Measurements from ENCODE around the gene UBE2M. TPM values are rescaled to one million over a fixed set of nuclear protein-coding genes. Genes with fewer than 3 reads are reported as not detected.

Gene UBE2M
- total RNA-seq, 1 donor from 2014 or later = 144 TPM

GRCh38 chr19:58558623-58559274, 338 bp upstream of the UBE2M start:
- peak; percentile 80 for ATAC-seq
- intact Hi-C loops (cut with micrococcal nuclease) = no loop called here
- peak; percentile 100 for DNase-seq

GRCh38 chr19:58557221-58558065, 968 bp downstream of the UBE2M start:
- intact Hi-C loops (cut with micrococcal nuclease) = no loop called here
- ATAC-seq (no peak), DNase-seq (peak; percentile 28)

GRCh38 chr19:58556622-58557220, 1.7 kb downstream of the UBE2M start:
- intact Hi-C loops (cut with micrococcal nuclease) = no loop called here
- ATAC-seq = no peak
- DNase-seq = no peak

- no peak for DNase-seq
- intact Hi-C loops (cut with micrococcal nuclease) = no loop called here
- no peak for ATAC-seq
These were observed 2.3 kb downstream of the UBE2M start for GRCh38 chr19:58555920-58556621.

GRCh38 chr19:58555369-58555885, 3.0 kb downstream of the UBE2M start:
- ATAC-seq = no peak
- intact Hi-C loops (cut with micrococcal nuclease) = no loop called here
- DNase-seq = peak; percentile 31

GRCh38 chr19:58554494-58555368, 3.7 kb downstream of the UBE2M start, which contains the start of gene CHMP2A:
Gene CHMP2A, minus strand, starts transcription at chr19:58555105. Its CDS starts 893 bp downstream, at chr19:58554212.
- DNase-seq = peak; percentile 99
- ATAC-seq = peak; percentile 58
- intact Hi-C loops (cut with micrococcal nuclease) = no loop called here

- intact Hi-C loops (cut with micrococcal nuclease) = no loop called here
- DNase-seq = no peak
- no peak for ATAC-seq
These were observed 4.5 kb downstream of the UBE2M start for GRCh38 chr19:58553799-58554493.

GRCh38 chr19:58552655-58553054, 5.8 kb downstream of the UBE2M start:
- intact Hi-C loops (cut with micrococcal nuclease) = no loop called here
- DNase-seq (no peak), ATAC-seq (no peak)

- DNase-seq (no peak), ATAC-seq (no peak)
- intact Hi-C loops (cut with micrococcal nuclease) = no loop called here
These were observed 6.6 kb downstream of the UBE2M start for GRCh38 chr19:58551577-58552471.

GRCh38 chr19:58551123-58551497, 7.3 kb downstream of the UBE2M start:
- intact Hi-C loops (cut with micrococcal nuclease) = no loop called here
- ATAC-seq = no peak
- no peak for DNase-seq

- no peak for DNase-seq
- intact Hi-C loops (cut with micrococcal nuclease) = no loop called here
- no peak for ATAC-seq
These were observed 7.9 kb downstream of the UBE2M start for GRCh38 chr19:58550362-58551122.

GRCh38 chr19:58549664-58550361, 8.6 kb downstream of the UBE2M start:
- no peak for ATAC-seq

GRCh38 chr19:58548859-58549663, 9.3 kb downstream of the UBE2M start:
- ATAC-seq = no peak
- intact Hi-C loops (cut with micrococcal nuclease) = no loop called here
- no peak for DNase-seq

More at GRCh38 chr19:58549664-58550361, 8.6 kb downstream of the UBE2M start:
- no peak for DNase-seq
- intact Hi-C loops (cut with micrococcal nuclease) = no loop called here

GRCh38 chr19:58547323-58548312, 10.8 kb downstream of the UBE2M start:
- intact Hi-C loops (cut with micrococcal nuclease) = no loop called here
- DNase-seq = no peak
- ATAC-seq = no peak

Measured in left ventricle myocardium superior (tissue), 1 donor.